ENCODE measurements around the gene APEX1. TPM values are rescaled to one million over a fixed set of nuclear protein-coding genes. Genes with fewer than 3 reads are reported as not detected.
A peak's percentile ranks its signal among the peaks of the same experiment; 100 is the strongest.

APEX1 gene
- total RNA-seq, 4 donors from 2014 or later, result 108 to 120 (median 111) TPM

DNA sequence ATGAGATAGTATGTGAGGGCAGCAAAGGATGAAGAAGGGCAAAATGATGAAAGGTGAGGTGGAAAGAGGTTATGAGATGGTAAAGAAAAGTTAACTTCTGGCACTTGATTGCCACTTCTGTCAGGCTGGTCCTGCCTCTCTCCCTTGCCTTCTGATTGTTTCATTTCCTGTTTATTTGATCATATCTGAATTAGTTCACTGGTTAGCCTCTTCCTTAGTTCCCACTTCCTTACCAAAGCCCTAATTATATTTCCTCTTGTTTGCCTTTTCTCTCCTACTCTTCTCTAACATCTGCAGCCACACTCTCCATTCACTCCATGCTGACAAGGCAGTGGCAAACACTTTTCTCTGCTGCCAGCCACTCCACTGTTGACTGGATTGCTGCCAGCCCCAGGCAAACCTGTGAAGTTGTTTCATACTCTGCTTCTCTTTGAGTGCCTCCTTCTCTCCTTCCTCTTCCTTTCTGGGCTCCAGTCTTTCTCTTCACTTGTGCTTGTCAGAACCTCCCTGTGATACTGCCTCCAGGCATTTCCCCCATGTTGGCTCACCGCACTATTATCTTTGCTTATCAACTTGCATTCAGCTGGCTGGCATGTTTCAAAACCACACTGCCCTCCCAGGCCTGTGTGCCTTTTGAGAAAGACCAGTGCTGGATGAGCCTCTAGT, 22.3 kb downstream of the APEX1 start:
- 72% methylated on average over 1 of the region's 1 CpG; no CpG with 5 or more reads in 1 of the 2 donors for WGBS, 2 donors (ENCODE audit: low coverage in 1 of 2)
- in situ Hi-C loops (cut with MboI; ENCODE audit: low pct_ligation_motif_present in 1 of 4, low pct_unique_long_range_greater_than_20kb in 1 of 4, low sequenced_read_pairs in 3 of 4), result no loop called here
- no peak overlapping the region for H3K4me3 ChIP-seq
- H3K4me1 ChIP-seq, result peaks cover 0 to 12% (median 3%) of the 10 kb centered on the region in 4 donors
- H3K27ac ChIP-seq, result peak overlapping the region; percentile 32 to 68 (median 62)
- no peaks in the 10 kb centered on the region for H3K27me3 ChIP-seq
- TF ChIP-seq, protein P1, sequence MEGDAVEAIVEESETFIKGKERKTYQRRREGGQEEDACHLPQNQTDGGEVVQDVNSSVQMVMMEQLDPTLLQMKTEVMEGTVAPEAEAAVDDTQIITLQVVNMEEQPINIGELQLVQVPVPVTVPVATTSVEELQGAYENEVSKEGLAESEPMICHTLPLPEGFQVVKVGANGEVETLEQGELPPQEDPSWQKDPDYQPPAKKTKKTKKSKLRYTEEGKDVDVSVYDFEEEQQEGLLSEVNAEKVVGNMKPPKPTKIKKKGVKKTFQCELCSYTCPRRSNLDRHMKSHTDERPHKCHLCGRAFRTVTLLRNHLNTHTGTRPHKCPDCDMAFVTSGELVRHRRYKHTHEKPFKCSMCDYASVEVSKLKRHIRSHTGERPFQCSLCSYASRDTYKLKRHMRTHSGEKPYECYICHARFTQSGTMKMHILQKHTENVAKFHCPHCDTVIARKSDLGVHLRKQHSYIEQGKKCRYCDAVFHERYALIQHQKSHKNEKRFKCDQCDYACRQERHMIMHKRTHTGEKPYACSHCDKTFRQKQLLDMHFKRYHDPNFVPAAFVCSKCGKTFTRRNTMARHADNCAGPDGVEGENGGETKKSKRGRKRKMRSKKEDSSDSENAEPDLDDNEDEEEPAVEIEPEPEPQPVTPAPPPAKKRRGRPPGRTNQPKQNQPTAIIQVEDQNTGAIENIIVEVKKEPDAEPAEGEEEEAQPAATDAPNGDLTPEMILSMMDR (IDR thresholded peaks at IDR 0.05), result no peak
- no peak for TF ChIP-seq EP300 (IDR thresholded peaks at IDR 0.05; ENCODE audit: low read depth)
- TF ChIP-seq POLR2A (IDR thresholded peaks at IDR 0.05), result no peak
- no peak for TF ChIP-seq POLR2AphosphoS5 (IDR thresholded peaks at IDR 0.05)
- intact Hi-C loops (cut with DNase I; ENCODE audit: low total_unique reads), result no loop called here
- no peaks in the 10 kb centered on the region for H3K9me3 ChIP-seq
- no peak for DNase-seq
- peaks cover 0 to 30% (median 15%) of the 10 kb centered on the region in 4 donors for H3K36me3 ChIP-seq

DNA sequence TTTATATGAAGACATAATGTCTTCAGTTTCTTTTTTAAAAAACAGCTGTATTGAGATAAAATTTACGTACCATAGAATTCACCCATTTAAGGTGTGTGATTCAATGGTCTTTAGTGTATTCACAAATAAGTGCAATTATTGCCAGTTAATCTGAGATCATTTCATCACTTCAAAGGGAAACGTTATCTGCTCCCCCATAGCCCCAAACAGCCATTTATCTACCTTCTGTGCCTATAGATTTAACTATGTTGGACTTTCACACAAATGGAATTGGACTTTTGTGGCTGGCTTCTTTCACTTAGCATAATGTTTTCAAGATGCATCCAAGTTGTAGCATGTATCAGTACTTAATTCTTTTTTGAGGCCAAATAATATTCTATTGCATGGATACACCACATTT, 23.9 kb downstream of the APEX1 start:
- H3K4me1 ChIP-seq, result peaks cover 0 to 12% (median 3%) of the 10 kb centered on the region in 4 donors
- no peaks in the 10 kb centered on the region for H3K27me3 ChIP-seq
- no peak overlapping the region for H3K27ac ChIP-seq
- 91 to 92% methylated on average over 2 of the region's 2 CpGs for WGBS, 2 donors (ENCODE audit: low coverage in 1 of 2)
- in situ Hi-C loops (cut with MboI; ENCODE audit: low pct_ligation_motif_present in 1 of 4, low pct_unique_long_range_greater_than_20kb in 1 of 4, low sequenced_read_pairs in 3 of 4), result no loop called here
- H3K36me3 ChIP-seq, result peaks cover 0 to 30% (median 9%) of the 10 kb centered on the region in 4 donors
- DNase-seq, result no peak
- no peak overlapping the region for H3K4me3 ChIP-seq
- TF ChIP-seq POLR2AphosphoS5 (IDR thresholded peaks at IDR 0.05), result no peak
- no peak for TF ChIP-seq EP300 (IDR thresholded peaks at IDR 0.05; ENCODE audit: low read depth)
- TF ChIP-seq POLR2A (IDR thresholded peaks at IDR 0.05), result no peak
- TF ChIP-seq, protein P1 (IDR thresholded peaks at IDR 0.05), result no peak
- intact Hi-C loops (cut with DNase I; ENCODE audit: low total_unique reads), result no loop called here
- no peaks in the 10 kb centered on the region for H3K9me3 ChIP-seq

DNA sequence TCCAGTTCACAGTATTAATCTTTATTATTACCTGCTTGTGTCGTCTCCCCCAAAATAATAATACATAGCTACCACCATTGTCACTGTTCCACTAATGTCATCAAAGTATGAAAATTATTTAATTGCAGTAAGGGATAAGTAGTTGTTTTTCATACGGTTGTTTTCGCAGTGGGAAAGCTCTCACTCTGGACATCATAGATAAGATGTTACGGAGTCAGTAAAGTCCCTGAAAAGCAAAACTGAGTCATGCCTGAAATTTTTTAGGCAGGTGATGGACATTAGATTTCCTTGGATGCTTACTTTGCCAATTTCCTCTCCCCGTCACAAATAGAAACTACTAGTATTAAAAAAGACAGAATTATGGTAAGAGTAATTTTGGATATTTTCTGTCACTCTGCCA, 27.4 kb downstream of the APEX1 start:
- no peaks in the 10 kb centered on the region for H3K27me3 ChIP-seq
- TF ChIP-seq POLR2A (IDR thresholded peaks at IDR 0.05), result no peak
- TF ChIP-seq EP300 (IDR thresholded peaks at IDR 0.05; ENCODE audit: low read depth), result no peak
- TF ChIP-seq, protein P1 (IDR thresholded peaks at IDR 0.05), result no peak
- no peak for TF ChIP-seq POLR2AphosphoS5 (IDR thresholded peaks at IDR 0.05)
- H3K27ac ChIP-seq, result no peak overlapping the region
- no peak overlapping the region for H3K4me3 ChIP-seq
- WGBS, 2 donors (ENCODE audit: low coverage in 1 of 2), result 88 to 91% methylated on average over 5 of the region's 5 CpGs
- no peaks in the 10 kb centered on the region for H3K36me3 ChIP-seq
- peaks cover 0 to 4% (median 1%) of the 10 kb centered on the region in 4 donors for H3K4me1 ChIP-seq
- no peak for DNase-seq
- intact Hi-C loops (cut with DNase I; ENCODE audit: low total_unique reads), result no loop called here
- in situ Hi-C loops (cut with MboI; ENCODE audit: low pct_ligation_motif_present in 1 of 4, low pct_unique_long_range_greater_than_20kb in 1 of 4, low sequenced_read_pairs in 3 of 4), result no loop called here
- no peaks in the 10 kb centered on the region for H3K9me3 ChIP-seq

DNA sequence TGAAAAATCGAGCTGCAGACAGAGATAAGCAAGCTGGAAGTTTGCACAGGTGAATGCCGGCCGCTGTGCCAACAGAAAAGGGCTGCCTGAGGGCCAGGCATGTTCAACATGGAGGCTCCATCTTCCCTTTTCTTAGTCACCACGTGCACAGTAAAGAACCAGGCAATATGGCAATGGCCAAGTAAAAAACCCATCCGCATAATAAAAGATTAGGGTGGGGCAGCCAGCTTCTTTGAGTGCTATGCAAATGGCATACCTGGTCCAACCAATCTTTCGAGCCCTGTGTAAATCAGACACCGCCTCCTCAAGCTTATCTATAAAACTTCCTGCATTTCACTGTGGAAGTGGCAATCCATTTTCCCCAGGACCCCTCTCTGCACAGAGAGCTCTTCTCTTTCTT, 30.9 kb downstream of the APEX1 start:
- H3K4me1 ChIP-seq, result no peaks in the 10 kb centered on the region
- intact Hi-C loops (cut with DNase I; ENCODE audit: low total_unique reads), result no loop called here
- no peak overlapping the region for H3K27ac ChIP-seq
- TF ChIP-seq POLR2AphosphoS5 (IDR thresholded peaks at IDR 0.05) (no peak), EP300 (IDR thresholded peaks at IDR 0.05; ENCODE audit: low read depth) (no peak), POLR2A (IDR thresholded peaks at IDR 0.05) (no peak)
- TF ChIP-seq, protein P1 (IDR thresholded peaks at IDR 0.05), result no peak
- 67 to 68% methylated on average over 7 of the region's 7 CpGs for WGBS, 2 donors (ENCODE audit: low coverage in 1 of 2)
- DNase-seq, result no peak
- no peaks in the 10 kb centered on the region for H3K9me3 ChIP-seq
- H3K4me3 ChIP-seq, result no peak overlapping the region
- in situ Hi-C loops (cut with MboI; ENCODE audit: low pct_ligation_motif_present in 1 of 4, low pct_unique_long_range_greater_than_20kb in 1 of 4, low sequenced_read_pairs in 3 of 4), result no loop called here
- no peaks in the 10 kb centered on the region for H3K36me3 ChIP-seq
- no peaks in the 10 kb centered on the region for H3K27me3 ChIP-seq
